Endothelial cell of umbilical vein (primary cell): Measurements from ENCODE around the gene RELN. TPM values are rescaled to one million over a fixed set of nuclear protein-coding genes. Genes with fewer than 3 reads are reported as not detected.

ENCODE experiments used
- BruUV-seq: library from RNA; stranded (reverse); fragments of 400-500 nt; replicated peaks from 2 replicates; lab custom pipeline; 2021; lab: Mats Ljungman, UMichigan
- CTCF ChIA-PET: fragments of 300-600, 350-600 bp; sonication (Branson Sonifier 250); formaldehyde crosslinking; loops from one replicate; lab custom pipeline; 2021; ENCODE audit warnings: antibody characterized with exemption, inconsistent platforms; lab: Charles Lee
- POLR2A ChIA-PET: fragments of 300-600, 350-600 bp; sonication (Branson Sonifier 250); formaldehyde crosslinking; loops from one replicate; lab custom pipeline; 2021; ENCODE audit warnings: antibody characterized with exemption, inconsistent platforms; lab: Charles Lee
- DNase-seq: peaks from one replicate; pipeline ENCODE4 v3.0.0-alpha.2; 2011; ENCODE audit warnings: low read depth, low spot score
- FAIRE-seq: peaks from 2 replicates; lab custom pipeline; 2011; peaks lifted over from hg19 to GRCh38; lab: Jason Lieb, UNC
- H2AFZ ChIP-seq: 2 replicates; pipeline ENCODE4 v1.6.0; 2012; ENCODE audit warnings: low read depth, low read length, control low read depth, inconsistent platforms
- H3K27ac ChIP-seq: 2 replicates; pipeline ENCODE4 v1.5.1; 2011; ENCODE audit warnings: low read depth, mild to moderate bottlenecking, control low read depth, low read length, moderate library complexity; ENCODE audit not compliant: insufficient read depth
- H3K27me3 ChIP-seq, 2 experiments: 2 replicates each; pipeline versions ENCODE4 v1.6.0 to v1.6.1; 2011; ENCODE audit warnings: low read length in 2 of 2, mixed read lengths in 1 of 2; ENCODE audit not compliant: control insufficient read depth in 2 of 2, insufficient read depth in 2 of 2
- H3K36me3 ChIP-seq, 2 experiments: 2 replicates in 1 of 2; 3 replicates in 1 of 2; pipeline ENCODE4 v1.5.1; 2011; ENCODE audit warnings: low read length in 2 of 2, mild to moderate bottlenecking in 1 of 2, moderate library complexity in 1 of 2; ENCODE audit not compliant: control insufficient read depth in 2 of 2, insufficient read depth in 2 of 2; ENCODE audit errors: extremely low read depth in 1 of 2
- H3K4me1 ChIP-seq: 3 replicates; pipeline ENCODE4 v1.5.1; 2011; ENCODE audit warnings: mild to moderate bottlenecking, low read length; ENCODE audit not compliant: control insufficient read depth, insufficient read depth; ENCODE audit errors: extremely low read depth
- H3K4me2 ChIP-seq: 2 replicates; pipeline ENCODE4 v1.6.1; 2011; ENCODE audit warnings: low read length, control low read depth, mixed read lengths; ENCODE audit not compliant: insufficient read depth
- H3K4me3 ChIP-seq, 3 experiments: fragments of 200-600 bp in 1 of 3; sonication (generic), shearing (Covaris generic) in 1 of 3; replicated peaks in 1 of 3; 2 replicates each; pipeline ENCODE4 v1.5.1; 2011 to 2016; ENCODE audit warnings: control low read depth in 3 of 3, low read length in 3 of 3, mild to moderate bottlenecking in 2 of 3, inconsistent platforms in 1 of 3, low read depth in 1 of 3, moderate library complexity in 1 of 3; ENCODE audit not compliant: insufficient read depth in 1 of 3
- H3K79me2 ChIP-seq: 2 replicates; pipeline ENCODE4 v1.6.0; 2012; ENCODE audit warnings: low read length, inconsistent platforms; ENCODE audit not compliant: control insufficient read depth, insufficient read depth
- H3K9ac ChIP-seq: replicated peaks from 2 replicates; pipeline ENCODE3; 2011; ENCODE audit warnings: low read length, control low read depth; ENCODE audit not compliant: insufficient read depth; ENCODE audit errors: extremely low read depth
- H3K9me1 ChIP-seq: replicated peaks from 3 replicates; pipeline ENCODE4 v1.6.0; 2011; ENCODE audit warnings: mild to moderate bottlenecking, low read length; ENCODE audit not compliant: control insufficient read depth, insufficient read depth; ENCODE audit errors: extremely low read depth
- H3K9me3 ChIP-seq: replicated peaks from 2 replicates; pipeline ENCODE4 v1.5.1; 2012; ENCODE audit warnings: low read length, inconsistent platforms; ENCODE audit not compliant: control insufficient read depth, insufficient read depth
- H4K20me1 ChIP-seq: replicated peaks from 2 replicates; pipeline ENCODE3; 2011; ENCODE audit warnings: mild to moderate bottlenecking, low read length; ENCODE audit not compliant: control insufficient read depth, insufficient read depth; ENCODE audit errors: extremely low read depth
- CTCF ChIP-seq, 2 donors: IDR thresholded peaks; 1 replicate in 1 of 2; 2 replicates in 1 of 2; pipeline ENCODE4 v1.5.1; 2011; ENCODE audit warnings: low read length in 2 of 2, mild to moderate bottlenecking in 2 of 2, moderate library complexity in 2 of 2, control low read depth in 1 of 2, inconsistent platforms in 1 of 2, low read depth in 1 of 2; ENCODE audit not compliant: insufficient read depth in 1 of 2; ENCODE audit errors: extremely low read depth in 1 of 2
- EZH2 ChIP-seq: IDR thresholded peaks from 2 replicates; pipeline ENCODE4 v1.6.1; 2012; ENCODE audit warnings: borderline replicate concordance, low read depth, mild to moderate bottlenecking, moderate library complexity, low read length, inconsistent platforms; ENCODE audit not compliant: severe bottlenecking
- FOS ChIP-seq: IDR thresholded peaks from 2 replicates; pipeline ENCODE4 v1.6.1; 2011; ENCODE audit warnings: mild to moderate bottlenecking, low read length, moderate library complexity, borderline replicate concordance; ENCODE audit not compliant: insufficient read depth
- GATA2 ChIP-seq: IDR thresholded peaks from 2 replicates; pipeline ENCODE4 v1.7.0; 2011; ENCODE audit warnings: low read depth, mild to moderate bottlenecking, moderate library complexity, mixed read lengths, low read length; ENCODE audit not compliant: insufficient read length, insufficient read depth
- JUN ChIP-seq: IDR thresholded peaks from 2 replicates; pipeline ENCODE4 v1.6.1; 2011; ENCODE audit warnings: borderline replicate concordance, low read depth; ENCODE audit not compliant: insufficient read length, insufficient read depth
- MAX ChIP-seq: IDR thresholded peaks from 2 replicates; pipeline ENCODE4 v1.6.1; 2011; ENCODE audit not compliant: insufficient read depth, insufficient read length
- MYC ChIP-seq: IDR thresholded peaks from one replicate; pipeline ENCODE4 v1.6.1; 2011; ENCODE audit warnings: mild to moderate bottlenecking, low read depth, low read length
- POLR2A ChIP-seq: IDR thresholded peaks from 2 replicates; pipeline ENCODE4 v1.6.1; 2012; ENCODE audit warnings: low read depth, mild to moderate bottlenecking, control low read depth, low read length
- POLR2AphosphoS5 ChIP-seq: IDR thresholded peaks from 2 replicates; pipeline ENCODE4 v1.6.1; 2012; ENCODE audit warnings: low read depth, mild to moderate bottlenecking, control low read depth, low read length, moderate library complexity; ENCODE audit not compliant: insufficient read depth
- dilution Hi-C: fragments of 300-500 bp; cut with MboI; formaldehyde crosslinking; loops from one replicate; pipeline ENCODE4 v1.15.0; 2019; ENCODE audit warnings: low sequenced_read_pairs; ENCODE audit not compliant: extremely low pct_ligation_motif_present
- intact Hi-C: fragments of 100-400 bp; cut with micrococcal nuclease; formaldehyde crosslinking; loops from one replicate; pipeline ENCODE4 v1.10.0; 2022
- polyA plus RNA-seq, 4 experiments: library from polyadenylated mRNA; depleted of rRNA in 3 of 4; stranded (reverse) in 3 of 4; unstranded in 1 of 4; fragments of >200 nt; gene quantifications; 2 replicates each; pipeline versions ENCODE4 v1.2.1 to v1.2.3, GENCODE V29; 2011 to 2012; ENCODE audit warnings: missing spikeins in 1 of 4
- total RNA-seq: library from RNA; stranded (reverse); gene quantifications from 2 replicates; pipeline ENCODE4 v1.2.3, GENCODE V29; 2021

Gene RELN
- total and polyA plus RNA-seq, 2 donors (not counting 3 experiments of a cell fraction or from before 2014, with no cell fraction given): 0.15 to 0.22 TPM

- Histone ChIP-seq H3K27me3 (no peaks in the 10 kb centered on the region), H3K4me1 (no peaks in the 10 kb centered on the region), H3K9me1 (no peaks in the 10 kb centered on the region), H3K9ac (no peak overlapping the region), H4K20me1 (no peaks in the 10 kb centered on the region), H3K4me3 (no peak overlapping the region), H3K36me3 (no peaks in the 10 kb centered on the region), H2AFZ (no peak overlapping the region), H3K79me2 (no peaks in the 10 kb centered on the region), H3K27ac (no peak overlapping the region), H3K9me3 (no peaks in the 10 kb centered on the region), H3K4me2 (no peak overlapping the region)
- dilution Hi-C loops: no loop called here
- POLR2A ChIA-PET: no interaction called here
- DNase-seq (no peak), FAIRE-seq (no peak)
- TF ChIP-seq MAX (no peak), POLR2A (no peak), JUN (no peak), FOS (no peak), MYC (no peak), POLR2AphosphoS5 (no peak), CTCF (IDR thresholded peaks at IDR 0.05; ENCODE audit: extremely low read depth in 1 of 2, insufficient read depth in 1 of 2, low read depth in 1 of 2, low read length in 2 of 2) (no peak), GATA2 (no peak), EZH2 (no peak)
- BruUV-seq: no TSS peak
- intact Hi-C loops: no loop called here
- CTCF ChIA-PET: no interaction called here
Measured at GRCh38 chr7:103795787-103796186, 193.7 kb downstream of the RELN start.
